GM19193 (cell line): ENCODE measurements around the gene MAGI3.

Experiments used
- POLR2A ChIP-seq: IDR thresholded peaks from 4 replicates; pipeline ENCODE4 v1.6.1; 2011; ENCODE audit not compliant: insufficient read depth, insufficient read length; ENCODE audit errors: extremely low read depth

MAGI3 gene

DNA sequence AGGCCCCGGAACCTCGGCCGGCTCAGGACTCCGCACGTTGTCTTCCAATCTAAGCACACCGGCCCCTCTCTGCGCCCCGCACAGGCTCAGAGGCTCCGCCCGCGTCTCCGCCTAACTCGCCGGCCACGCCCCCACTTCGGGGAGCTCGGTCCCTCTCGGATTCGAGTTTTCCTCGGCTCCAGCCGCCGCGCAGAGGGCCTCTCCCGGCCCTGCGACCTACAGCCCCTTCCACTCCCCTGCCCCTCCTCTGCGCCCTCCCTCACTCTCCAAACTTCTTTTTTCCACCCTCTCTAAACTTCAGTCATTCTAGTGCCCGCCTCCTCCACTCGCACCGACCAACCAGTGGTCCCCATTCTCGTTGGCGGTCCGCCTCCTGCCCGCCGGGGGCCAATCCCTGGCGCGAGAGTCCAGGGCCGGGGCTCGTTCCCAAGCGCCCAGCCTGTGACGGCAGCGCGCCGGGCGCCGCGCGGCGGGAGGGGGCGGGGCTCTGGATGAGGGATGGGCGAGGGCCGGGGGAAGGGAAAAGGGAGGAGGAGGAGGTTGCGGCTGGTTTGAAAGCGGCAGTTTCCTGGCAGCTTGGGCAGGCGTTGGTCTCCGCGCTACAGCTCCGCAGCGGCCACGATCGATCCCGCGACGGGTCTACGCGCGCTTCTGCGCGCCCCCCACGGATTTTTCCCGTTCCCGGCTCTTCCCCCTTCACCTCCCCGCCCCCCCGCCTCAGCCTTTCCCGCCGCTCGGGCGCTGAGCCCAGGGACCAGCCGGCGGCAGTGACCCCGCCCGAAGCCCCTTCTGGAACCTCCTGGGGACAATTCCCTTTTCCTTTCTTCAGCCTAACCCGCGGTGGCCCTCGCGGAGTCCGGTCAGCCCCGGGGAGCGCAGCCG lies at the start of gene MAGI3:
MAGI3 (plus strand) TSS at position 563 of the 882 bp plus-strand sequence. CDS start 519 bp downstream, outside the sequence.
- no peak for TF ChIP-seq POLR2A

DNA sequence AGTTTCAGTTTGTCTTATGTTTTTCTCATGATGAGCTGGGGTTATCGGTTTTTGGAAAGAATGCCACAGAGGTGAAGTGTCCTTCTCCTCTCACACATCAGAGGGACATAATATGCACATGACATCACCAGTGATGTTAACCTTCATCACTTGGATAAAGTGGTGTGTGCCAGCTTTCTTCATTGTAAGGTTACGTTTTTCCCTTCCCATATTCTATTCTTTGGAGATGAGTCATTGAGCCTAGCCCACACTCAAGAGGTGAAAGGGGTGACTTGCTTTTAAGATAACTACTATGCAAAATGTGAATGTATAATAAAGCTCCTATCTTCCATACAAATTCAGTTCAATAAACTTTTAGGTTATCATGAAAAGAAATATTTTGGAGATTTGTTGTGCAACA lies 36.7 kb upstream of the MAGI3 start:
- TF ChIP-seq POLR2A = no peak

DNA sequence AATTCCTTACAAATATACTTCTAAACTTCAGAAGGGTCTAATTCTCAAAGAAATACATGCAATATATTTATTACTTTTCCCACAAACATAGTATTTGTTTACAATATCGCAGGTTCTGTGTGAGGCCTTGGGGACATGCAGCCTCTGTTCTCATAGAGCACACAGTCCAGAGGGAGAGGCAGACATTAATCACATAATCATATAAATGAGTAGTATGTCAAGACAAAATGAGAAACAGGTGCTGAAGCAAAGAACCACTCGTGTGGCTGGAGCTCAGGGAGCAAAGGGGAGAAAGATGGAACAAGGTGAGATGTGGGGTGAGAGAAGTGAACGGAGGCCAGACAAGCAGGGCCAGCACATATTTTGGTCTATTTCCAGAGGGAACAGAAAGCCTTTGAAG lies 26.4 kb upstream of the MAGI3 start:
- TF ChIP-seq POLR2A = no peak

DNA sequence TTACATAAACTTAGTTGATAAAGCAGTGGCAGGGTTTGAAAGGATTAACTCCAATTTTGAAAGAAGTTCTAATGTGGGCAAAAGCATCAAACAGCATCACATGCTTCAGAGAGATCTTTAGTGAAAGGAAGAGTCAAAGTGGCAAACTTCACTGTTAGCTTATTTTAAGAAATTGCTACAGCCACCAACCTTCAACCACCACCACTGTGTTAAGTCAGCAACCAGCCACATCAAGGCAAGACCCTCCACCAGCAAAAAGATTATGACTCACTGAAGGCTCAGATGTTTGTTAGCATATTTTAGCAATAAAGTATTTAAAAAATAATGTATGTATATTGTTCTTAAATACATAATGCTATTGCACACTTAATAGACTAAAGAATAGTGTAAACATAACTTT lies 21.3 kb upstream of the MAGI3 start:
- no peak for TF ChIP-seq POLR2A

DNA sequence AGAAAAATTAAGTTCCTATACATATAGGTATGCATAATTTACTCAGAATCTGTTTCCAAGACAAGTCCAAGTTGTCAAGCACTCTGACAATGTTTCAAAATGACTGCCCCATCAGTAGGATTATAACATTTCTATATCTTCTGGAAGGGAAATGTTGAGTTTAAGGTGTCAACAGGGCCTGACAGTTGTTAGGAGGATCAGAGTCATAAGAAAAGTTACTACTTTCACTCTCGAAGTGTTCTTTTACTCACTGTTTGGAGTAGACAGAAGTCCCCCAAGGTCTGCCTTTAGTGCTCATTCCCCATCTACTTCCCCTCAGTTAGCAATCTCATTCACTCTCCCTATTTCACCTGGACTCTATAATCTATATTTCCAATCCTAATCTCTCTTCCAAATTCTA lies 20.6 kb upstream of the MAGI3 start:
- no peak for TF ChIP-seq POLR2A

DNA sequence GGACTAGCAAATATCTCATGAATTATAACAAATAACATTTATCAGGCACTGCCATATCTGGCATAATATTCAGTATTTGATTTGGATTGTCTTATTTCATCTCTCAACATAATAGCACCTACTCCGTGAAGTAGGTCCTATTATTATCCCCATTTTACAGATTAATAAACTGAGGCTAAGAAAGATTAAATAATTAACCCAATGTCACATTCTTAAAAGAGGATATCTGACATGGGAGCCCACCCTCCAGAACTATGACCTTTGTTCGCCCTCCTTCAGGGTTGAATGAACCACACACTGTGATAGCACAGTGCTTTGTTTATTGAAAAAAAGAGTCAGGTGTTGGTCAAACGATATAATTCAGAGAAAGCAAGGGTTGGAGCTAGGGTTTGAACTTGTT lies 19.4 kb upstream of the MAGI3 start:
- no peak for TF ChIP-seq POLR2A

DNA sequence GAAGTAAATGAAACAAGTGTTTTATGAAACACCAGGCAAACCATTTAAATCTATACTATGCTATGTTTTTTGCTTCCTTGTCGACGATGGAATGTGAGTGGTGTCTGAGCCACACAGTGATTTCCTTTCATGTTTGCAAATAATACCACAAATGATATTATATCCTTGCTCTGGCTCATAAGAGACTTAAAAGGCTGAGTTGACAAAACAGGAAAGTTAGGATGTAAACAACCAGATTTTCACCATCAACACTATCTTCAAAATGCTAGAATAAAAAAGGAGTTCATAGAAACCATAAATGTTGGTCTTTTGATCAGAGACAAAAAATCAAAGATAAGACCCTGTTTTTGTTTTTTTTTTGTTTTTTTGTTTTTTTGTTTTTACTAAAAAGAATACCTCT lies 17.8 kb upstream of the MAGI3 start:
- TF ChIP-seq POLR2A = no peak

DNA sequence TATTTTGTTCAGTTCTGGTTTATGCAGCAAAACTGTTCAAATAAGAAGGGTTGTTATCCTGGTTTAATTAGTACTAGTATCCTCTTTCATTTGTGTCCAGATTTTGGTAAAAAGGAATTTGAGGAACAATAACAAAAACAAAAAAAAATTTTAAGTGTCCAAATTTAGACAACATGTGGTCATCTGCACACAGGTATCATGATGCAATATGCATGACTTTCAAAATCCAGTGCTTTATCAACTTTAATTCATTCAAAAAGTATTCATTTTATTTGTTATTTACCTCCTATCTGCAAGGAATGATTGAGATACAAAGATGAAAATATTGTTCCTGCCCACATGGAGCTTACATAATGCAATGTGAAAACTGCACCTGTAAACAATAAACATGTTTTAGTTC lies 16.7 kb upstream of the MAGI3 start:
- no peak for TF ChIP-seq POLR2A

DNA sequence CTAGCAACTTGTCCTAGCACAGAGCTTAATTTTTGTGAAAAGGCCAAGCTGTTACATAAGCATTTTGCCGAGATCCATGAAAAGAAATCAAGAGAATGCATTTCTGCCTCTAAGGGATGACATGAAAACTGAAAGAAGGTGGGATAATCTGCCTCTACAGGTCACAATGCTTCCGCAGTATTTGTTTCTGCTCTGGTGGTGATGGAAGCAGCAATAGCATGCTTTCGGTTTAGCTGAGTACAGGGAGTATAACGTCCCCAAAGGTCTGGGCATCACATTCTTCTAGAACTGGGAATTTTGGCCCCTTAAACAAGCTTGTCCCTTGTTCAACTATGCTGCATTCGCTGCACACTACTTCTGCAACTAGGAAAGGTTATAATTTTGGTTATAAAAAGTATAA lies 14.4 kb upstream of the MAGI3 start:
- no peak for TF ChIP-seq POLR2A

DNA sequence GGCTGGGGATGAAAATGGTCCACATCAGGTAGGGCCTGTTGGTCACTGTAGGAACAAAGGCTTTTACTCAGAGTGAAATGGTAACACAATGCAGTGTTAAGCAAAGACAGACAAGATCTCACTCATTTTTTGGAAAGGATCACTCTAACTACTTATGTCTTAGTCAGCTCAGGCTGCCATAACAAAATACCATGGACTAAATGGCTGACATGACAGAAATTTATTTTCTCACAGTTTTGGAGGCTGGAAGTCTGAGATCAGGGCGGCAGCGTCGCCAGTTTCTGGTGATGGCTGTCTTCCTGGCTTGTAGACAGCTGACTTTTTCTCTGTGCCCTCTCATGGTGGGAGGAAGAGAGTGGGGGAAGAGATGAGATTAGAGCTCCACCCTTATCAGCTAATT lies 10.2 kb upstream of the MAGI3 start:
- TF ChIP-seq POLR2A = no peak

DNA sequence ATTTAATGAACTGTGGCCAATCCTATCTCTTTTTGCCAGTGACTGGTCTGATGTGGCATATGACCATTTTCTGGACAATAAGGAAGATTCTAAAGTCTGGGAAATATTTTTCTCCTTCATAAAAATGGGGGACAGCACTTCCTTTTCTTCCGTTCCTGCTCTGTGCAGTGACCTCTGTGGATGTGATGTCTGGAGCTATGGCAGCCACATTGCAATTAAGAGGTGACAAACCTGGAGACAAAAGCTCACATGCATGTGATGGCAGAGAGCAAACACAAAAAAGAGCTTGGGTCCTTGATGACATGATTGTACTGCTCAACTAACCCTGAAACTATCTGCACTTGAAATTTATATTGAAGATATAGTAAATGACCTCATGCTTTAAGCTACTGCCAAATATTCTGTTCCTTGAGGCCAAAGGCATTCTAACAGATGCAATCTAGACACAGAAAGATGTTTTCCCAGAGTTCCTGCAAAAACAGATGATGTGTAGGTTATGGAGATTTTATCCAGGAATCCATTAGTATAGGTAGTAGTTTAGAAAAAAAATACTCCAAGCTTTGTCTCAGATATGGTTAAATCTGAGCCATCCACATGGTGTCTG lies 2.2 kb upstream of the MAGI3 start:
- TF ChIP-seq POLR2A = no peak

DNA sequence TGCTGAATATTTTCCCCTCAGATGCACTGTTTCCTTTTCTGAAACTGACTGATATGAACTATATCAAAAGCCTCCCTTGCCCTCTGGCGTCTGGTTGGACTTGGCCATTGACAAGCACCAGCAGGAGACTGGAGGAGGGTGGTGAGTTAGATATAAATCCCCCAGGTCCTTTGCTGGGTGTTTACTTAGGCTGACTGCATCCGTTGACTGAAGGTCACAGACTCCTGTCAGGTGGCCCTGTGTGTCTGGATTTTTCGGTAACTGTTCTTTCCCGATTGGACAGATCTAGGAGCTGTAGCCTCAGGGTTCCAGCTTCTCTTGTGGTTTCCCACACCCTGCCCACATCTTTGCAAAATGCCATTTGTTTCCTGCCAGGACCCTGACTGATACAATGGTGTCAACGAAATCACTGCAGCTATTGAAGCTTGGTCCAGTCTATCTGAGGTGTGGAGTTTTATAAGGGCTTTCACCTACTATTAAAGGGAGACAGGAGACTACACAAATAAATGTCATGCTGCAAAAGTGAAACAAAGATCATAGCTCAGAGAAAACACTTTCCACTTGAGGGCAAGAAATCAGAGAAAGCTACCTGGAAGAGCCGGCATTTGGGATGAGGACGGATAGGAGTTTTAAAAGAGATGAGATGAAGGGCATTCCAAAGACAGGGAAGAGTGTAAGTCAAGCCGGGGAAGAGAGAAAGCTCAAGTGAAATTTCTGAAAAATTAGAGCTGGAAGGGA lies 1.5 kb upstream of the MAGI3 start:
- TF ChIP-seq POLR2A = no peak

DNA sequence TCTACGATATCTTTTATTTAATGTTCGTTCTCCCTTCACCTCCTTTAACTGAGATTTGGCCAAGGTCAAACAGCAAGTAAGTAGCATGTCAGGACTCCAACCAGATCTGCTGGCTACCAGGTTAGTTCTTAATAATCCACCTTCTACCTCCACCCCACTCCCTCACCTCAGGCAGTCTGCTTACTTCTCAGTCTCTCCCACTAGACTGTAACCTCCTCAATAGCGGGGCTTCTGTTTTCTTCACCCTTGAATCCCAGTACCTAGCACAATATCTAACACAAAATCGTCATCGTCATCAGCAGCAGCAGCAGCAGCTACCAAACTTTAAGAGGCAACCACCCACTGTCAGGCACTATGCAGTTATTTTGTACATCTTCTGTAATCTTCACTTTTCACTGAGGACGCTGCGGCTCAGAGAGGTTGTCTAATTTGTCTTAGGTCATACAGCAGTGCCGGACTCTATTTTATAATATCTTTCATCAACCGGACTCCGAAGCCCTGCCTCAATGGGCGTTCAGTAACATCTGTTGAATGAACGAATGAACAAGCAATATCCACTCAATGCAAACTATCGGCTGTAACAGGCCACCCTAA lies 859 bp upstream of the MAGI3 start:
- no peak for TF ChIP-seq POLR2A

DNA sequence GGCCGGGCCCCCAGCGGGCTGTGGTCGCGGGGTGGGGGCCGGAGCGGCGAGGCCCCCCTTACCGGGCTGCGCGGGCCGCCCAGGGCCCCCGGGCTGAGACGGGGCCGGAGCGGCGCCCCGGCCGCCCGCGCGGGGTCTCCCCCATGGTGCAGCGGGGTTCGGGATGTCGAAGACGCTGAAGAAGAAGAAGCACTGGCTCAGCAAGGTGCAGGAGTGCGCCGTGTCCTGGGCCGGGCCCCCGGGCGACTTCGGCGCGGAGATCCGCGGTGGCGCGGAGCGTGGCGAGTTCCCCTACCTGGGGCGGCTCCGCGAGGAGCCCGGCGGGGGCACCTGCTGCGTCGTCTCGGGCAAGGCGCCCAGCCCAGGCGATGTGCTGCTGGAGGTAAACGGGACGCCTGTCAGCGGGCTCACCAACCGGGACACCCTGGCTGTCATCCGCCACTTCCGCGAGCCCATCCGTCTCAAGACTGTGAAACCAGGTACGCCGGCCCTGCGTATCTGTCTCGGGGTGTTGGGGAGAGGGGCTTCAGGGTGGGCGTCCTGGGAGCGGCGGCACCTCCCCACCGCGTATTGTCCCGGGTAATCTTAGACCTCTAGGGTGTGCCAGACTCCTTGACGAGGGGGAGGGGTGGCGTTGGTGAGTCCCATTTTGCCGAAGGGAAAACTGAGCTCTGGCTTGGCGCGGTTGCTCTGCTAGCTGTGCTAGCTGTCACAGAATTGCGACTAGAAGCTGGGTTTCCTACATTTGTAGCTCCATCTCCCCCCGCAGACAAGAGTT lies 745 bp downstream of the MAGI3 start:
- no peak for TF ChIP-seq POLR2A
